HG03280 (cell line): ENCODE results near the gene KBTBD13.
"Not testable (repeated sequence)": the region's sequence is repeated elsewhere in the genome, so short reads cannot be mapped to it uniquely, and the experiment has no call there.

ENCODE experiments used
- ATAC-seq: cut with Tn5 transposase; IDR thresholded peaks from one replicate; pipeline ENCODE4 v1.9.1; 2021; ENCODE audit warnings: mild to moderate bottlenecking, moderate library complexity; ENCODE audit not compliant: unreplicated experiment

The KBTBD13 gene

DNA sequence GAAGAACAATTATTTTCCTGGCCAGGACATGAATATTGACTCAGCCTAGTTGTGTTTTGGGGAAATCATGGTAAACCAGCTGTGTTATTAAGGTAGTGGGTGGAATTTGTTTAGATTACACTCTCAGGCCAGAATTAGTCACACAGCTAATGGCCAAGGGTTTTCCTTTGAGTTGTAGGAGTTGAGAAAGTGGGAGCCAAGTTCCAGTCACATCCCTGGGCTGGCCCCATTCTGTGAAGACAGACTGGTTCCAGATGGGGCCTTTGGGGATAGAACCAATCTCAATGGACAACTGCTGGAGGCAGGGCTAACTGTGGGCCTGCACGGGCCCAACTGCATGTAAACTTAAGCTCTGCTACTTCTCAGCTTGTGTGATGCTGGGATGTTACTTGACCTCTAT, 7.4 kb upstream of the KBTBD13 start:
- ATAC-seq, result no peak

DNA sequence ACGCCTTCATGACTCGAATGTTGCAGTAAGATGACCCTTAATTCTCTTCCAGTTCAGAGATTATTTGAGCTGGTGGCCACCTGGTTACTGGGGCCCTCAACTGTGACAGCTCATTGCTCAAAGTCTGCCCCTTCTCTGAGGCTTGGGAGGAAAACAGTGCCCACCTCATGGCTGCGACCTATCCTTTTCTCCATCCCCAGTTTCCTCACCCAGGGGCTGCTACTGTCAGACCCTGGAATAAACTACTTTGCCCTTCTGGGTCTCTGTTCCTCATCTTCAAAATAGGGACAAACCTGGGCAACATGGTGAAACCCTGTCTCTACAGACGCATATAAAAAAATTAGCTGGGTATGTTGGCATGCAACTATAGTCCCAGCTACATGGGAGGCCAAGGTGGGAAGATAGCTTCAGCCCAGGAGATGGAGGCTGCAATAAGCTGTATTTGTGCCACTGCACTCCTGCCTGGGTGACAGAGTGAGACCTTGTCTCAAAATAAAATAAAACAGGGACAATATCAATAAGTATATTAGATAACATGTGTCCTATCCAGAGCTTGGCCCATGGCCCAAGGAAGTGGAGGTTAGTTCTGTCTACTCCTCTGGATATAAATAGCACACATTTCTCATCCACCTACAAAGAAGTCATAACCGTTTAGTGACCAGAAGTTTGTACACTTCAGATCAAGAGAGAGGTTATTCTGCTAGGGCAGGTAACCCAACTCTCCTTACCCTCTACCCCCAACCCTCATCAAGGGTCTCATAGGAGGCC, 6.6 kb upstream of the KBTBD13 start:
- ATAC-seq, result no peak

DNA sequence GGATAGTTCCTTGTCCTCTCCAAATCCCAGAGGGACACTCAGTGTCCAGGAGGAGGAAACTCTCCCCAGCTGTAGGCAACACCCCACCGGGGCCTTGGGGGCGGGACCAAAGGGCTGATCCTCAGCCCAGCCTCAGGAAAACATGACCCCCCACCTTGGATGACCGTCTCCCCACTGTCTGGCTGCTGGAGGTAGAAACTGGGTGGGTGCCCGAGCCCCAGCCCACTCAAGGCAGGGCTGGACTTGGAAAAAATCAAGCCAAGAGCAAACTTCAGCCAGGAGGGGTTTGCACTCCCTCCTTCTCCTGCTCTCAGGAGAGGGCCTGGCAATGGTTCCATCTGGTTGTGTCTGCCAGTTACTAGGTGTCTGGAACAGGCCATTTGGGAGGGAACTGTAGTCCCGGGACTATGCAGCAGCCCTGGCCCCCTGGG, 5.2 kb upstream of the KBTBD13 start:
- ATAC-seq, result no peak

DNA sequence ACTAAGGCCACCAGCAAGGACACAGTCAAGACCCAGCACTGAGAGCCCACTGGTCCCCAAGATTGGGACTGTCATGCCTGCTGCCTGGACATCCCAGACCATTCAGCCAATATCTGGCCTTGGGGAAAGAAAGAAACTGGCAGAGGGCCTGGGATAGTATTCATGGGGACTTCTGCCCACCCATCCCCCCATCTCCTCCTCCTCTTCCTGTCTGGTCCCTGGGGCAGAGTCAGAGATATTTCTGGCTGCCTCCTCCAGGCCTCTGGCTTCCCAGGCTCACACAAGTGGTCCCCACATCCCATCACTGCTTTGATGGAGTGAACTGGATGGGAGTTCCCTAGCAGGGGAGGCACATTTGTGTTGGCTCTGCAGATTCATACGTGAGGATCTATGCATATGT, 4.5 kb upstream of the KBTBD13 start:
- no peak for ATAC-seq

DNA sequence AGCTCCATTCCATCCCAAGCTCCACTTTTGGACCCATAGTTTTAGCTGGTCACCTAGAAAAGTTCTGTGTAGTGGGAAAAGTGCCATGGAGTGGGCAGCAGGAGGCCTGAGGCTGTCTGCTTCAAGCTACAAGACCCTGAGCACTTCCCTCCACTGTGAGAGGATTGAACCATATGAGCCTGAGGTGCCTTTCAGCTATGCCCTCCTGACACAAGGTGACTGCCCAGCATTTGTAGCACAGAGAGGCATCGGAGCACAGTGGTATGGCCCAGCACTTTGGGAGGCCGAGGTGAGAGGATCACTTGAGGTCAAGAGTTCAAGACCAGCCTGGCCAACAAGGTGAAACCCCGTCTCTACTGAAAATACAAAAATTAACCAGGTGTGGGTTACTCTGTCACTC, 3.9 kb upstream of the KBTBD13 start:
- ATAC-seq, result no peak

DNA sequence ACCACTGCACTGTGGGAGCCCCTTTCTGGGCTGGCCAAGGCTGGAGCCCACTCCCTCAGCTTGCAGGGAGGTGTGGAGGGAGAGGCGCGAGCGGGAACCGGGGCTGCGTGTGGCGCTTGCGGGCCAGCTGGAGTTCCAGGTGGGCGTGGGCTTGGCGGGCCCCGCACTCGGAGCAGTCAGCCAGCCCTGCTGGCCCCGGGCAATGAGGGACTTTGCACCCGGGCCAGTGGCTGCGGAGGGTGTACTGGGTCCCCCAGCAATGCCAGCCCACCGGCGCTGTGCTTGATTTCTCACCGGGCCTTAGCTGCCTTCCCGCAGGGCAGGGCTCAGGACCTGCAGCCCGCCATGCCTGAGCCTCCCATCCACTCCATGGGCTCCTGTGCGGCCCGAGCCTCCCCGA, 1.6 kb upstream of the KBTBD13 start:
- not testable (repeated sequence) for ATAC-seq

DNA sequence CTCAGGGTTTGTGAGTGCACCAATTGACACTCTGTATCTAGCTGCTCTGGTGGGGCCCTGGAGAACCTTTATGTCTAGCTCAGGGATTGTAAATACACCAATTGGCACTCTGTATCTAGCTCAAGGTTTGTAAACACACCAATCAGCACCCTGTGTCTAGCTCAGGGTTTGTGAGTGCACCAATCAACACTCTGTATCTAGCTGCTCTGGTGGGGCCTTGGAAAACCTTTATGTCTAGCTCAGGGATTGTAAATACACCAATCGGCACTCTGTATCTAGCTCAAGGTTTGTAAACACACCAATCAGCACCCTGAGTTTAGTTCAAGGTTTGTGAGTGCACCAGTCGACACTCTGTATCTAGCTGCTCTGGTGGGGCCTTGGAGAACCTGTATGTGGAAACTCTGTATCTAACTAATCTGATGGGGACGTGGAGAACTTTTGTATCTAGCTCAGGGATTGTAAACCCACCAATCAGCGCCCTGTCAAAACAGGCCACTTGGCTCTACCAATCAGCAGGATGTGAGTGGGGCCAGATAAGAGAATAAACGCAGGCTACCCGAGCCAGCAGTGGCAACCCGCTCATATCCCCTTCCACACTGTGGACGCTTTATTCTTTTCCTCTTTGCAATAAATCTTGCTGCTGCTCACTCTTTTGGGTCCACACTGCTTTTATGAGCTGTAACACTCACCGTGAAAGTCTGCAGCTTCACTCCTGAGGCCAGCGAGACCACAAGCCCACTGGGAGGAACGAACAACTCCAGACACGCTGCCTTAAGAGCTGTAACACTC, 745 bp upstream of the KBTBD13 start:
- ATAC-seq, result not testable (repeated sequence)

DNA sequence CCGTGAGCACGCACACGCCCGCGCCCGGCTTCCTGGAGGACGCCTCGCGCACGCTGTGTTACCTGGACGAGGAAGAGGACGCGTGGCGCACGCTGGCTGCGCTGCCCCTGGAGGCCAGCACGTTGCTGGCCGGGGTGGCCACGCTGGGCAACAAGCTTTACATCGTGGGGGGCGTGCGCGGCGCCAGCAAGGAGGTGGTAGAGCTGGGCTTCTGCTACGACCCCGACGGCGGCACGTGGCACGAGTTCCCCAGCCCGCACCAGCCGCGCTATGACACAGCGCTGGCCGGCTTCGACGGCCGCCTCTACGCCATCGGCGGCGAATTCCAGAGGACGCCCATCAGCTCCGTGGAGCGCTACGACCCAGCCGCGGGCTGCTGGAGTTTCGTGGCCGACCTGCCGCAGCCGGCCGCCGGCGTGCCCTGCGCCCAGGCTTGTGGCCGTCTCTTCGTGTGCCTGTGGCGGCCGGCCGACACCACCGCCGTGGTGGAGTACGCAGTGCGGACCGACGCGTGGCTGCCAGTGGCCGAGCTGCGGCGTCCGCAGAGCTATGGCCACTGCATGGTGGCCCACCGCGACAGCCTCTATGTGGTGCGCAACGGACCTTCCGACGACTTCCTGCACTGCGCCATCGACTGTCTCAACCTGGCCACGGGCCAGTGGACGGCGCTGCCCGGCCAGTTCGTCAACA, 890 bp downstream of the KBTBD13 start:
- no peak for ATAC-seq

DNA sequence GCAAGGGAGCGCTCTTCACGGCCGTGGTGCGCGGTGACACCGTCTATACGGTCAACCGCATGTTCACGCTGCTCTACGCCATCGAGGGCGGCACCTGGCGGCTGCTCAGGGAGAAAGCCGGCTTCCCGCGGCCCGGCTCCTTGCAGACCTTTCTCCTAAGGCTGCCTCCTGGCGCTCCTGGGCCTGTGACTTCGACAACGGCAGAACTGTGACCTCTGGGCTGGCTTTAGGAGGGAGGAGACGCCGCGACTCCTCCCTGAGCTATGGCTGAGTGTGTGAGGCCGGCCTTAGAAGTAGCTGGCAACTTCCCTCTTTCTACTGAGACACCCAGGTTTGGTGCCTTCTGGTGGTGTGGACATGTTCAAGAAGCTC, 1.4 kb downstream of the KBTBD13 start:
- ATAC-seq, result no peak

DNA sequence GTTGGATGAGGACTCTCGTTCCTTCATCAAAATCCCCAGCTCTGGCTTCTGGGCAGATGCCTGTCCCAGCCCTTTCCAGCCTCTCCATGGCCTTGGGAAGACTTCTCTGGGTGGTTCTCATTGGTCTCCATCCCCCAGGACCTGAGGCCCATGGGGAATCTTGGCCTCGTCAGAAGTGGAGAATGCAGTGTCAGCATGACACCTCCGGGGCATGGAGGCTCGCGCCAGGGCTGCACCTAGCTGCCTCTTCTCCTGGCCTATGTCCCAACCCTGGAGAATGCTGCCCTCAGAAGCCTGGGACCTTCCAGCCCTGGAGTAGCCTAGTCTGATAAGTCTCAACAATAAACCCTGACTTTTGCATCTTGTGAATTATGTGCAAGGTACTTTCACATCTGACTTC, 3.0 kb downstream of the KBTBD13 start:
- ATAC-seq, result no peak

DNA sequence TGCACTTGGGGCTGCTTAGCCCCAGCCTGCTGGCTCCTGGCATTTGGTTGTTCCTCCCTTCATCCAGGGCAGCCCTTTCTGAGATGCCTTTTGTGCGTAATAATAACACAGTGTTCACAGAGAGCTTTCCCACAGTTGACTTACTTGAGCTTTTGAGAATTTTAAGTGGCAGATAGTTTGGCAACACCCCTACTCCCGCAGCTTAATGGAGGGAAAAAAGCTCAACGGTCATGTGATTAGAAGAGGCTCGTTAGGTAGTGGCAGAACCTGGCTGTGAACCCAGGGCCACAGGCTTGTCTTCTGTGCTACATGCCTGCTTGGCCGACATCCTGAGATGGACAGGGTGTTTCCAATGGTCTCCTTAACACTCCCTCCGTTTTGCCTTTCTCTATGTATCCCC, 4.7 kb downstream of the KBTBD13 start:
- ATAC-seq, result no peak

DNA sequence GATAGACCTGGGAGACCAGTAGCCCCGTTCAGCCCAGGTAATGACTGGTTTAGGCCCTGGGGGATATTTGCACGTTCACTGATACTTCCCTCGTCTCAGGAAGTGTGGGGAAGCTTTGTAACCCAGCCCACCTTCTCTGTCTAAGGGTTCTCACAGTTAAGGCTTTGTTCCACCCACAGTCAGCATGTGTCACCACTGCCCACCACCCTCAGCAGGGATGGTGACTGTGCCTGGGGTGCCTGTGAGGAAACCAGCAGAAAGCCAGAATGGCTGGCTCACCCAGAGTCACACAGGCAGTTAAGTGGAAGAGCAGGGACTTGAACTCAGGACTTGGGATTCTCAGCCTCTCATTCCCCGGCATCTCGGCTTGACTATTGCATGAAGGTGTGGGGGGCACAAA, 5.2 kb downstream of the KBTBD13 start:
- ATAC-seq, result no peak

DNA sequence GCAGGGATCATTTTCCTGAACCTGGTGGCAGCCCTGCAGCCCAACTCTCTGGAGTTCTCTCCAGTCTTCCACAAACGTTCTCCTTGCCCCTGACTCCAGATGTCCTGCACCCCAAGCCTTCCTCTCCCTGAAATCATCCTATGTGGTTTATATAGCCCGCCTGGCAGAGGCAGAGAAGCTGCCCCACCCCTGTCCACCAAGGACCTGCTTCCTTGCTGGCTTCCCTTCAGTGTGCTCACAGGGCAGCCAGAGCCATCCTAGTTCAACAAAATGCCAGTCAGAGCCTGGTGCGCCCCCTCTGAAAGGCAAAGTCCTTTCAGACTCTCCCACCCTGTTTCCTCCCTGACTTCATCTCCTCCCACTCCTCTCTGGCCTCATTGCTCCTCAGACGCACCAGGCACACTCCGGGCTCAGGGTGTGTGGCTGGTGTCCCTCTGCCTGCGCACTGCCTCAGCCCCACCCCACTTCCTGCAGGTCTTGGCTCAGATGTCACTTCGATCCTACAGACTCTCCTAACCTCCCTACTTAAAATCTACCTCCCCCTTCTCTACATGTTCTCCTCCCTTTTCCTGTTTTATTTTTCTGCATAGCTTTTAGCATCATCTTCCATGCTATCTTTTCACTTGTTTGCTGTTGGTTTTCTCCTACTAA, 5.9 kb downstream of the KBTBD13 start:
- no peak for ATAC-seq

DNA sequence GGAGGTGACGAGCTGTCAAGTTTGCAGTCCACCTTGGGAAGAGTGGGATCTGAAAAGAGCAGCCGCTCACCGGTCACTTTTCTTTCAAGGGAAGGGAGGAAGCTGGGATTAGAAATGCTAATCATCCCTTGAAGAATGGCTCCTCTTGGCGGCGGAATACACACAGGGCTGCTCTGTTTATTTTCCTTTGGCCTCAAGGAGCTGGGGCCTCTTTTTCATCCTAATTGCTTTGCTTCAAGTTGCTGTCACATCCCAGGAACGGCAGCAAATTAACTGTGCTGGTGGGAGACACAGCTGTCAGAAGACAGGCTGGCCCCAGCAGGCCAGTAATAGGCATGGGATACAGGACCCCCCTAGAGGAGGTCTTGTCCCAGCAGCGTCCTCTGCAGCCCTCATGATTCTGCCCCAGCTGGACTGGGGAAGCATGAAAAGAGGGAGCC, 6.7 kb downstream of the KBTBD13 start:
- no peak for ATAC-seq

DNA sequence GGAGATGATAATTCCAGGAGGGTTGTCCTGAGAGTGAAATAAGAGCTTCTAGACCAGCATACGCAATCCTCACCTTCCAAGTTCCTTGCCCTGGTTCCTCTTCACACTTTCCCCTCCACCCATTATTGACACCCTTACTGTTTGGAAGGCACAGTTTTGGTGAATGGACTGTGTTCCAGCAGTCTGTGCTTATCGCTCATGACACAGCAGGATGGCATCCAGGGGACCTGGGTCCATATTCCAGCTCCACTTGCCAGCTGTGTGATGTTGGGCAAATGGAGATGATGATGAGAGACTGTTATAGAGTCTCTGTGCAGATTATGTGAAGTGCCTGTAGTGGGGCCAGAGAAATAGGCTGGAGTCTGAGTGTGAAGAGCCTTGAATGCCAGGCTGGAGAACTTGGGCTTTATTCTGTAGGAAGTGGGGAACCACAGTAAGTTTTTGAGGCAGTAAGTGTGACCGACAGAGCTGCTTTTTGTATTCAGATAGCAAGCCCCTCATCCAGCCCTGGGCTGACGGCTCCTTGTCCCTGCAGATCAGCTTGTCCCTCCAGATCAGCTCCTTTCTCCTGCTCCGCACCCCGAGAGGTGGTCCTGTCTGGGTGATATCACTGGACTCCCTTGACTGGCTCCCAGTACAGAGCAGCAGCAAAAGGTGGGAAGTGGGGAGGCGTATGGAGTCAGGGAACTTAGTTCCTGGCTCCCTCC, 8.1 kb downstream of the KBTBD13 start:
- no peak for ATAC-seq

DNA sequence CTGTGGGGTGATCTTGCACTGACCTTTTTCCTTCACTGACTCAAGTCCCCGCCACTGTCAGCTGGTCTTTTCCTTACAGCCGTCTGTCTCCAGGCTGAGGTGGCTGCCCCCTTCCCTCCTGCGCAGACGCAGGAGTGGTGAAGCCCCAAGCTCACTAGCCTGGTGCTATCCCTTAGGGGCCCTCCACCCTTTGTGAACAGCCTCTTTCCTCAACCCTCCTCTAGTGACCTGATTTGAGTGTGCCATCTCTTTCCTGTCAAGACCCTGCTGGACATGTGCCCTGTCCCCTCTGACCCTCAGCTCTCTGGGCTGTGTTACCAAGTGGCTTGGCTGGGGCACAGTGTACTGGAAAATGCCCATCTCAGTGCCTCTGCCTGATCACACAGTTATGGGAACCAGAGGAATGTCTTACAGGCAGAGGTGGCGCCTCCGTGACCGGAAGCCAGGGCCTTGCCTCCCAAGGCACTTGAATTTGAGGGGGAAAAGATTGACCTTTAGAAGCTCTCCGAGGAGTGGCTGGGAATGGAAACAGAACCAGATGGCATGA, 8.7 kb downstream of the KBTBD13 start:
- no peak for ATAC-seq

DNA sequence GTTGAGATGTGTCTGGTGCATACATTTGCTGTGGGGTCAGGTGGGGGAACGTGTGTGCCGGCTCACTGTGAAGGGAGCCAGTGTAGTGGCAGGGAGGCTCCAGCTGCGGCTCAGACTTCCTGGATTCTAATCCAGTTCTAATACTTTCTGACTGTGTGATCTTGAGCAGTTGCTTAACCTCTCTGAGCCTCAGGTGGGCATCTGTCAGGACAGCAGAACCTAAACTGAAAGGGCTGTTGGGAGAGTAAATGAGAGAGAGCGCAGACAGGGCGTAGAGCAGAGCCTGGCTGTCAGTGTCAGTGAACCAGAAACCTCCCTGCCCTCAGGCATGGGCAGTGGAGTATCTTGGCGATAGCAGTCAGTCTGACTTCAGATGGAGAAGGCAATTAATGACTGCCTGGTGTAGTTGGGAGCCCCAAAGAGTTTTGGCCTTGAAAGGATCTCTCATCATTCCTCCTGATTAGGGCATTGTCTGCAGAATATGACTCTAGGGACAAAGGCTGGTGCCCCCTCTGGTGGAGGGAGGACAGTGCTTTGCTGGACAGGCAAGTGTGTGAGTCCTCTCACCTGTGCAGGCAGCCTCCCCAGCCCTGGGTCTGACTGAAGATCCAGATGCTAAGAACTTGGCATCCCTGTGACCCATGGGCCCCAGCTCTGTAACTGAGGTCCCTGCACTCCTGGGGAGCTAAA, 9.6 kb downstream of the KBTBD13 start:
- ATAC-seq, result no peak

DNA sequence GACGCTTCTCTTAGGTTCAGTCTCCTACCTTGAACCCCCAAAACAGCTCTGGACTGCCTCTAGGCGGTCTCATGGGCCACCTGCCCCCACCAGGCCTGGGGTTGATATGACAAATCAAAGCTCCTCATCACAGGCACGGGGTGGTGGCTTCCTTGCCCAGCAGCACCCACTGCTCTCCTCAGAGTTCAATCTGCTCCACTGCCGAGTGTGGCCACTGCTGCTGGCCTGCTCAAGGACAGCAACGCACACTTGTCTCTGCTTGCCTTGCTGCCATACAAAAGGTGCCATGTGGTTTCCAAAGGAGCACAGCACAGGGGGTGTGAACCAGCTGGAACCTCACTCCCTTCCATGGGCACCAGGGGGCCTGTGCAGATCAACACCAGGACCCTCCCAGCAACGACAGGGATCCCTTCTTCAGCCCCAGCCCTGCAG, 10.2 kb downstream of the KBTBD13 start:
- ATAC-seq, result no peak

DNA sequence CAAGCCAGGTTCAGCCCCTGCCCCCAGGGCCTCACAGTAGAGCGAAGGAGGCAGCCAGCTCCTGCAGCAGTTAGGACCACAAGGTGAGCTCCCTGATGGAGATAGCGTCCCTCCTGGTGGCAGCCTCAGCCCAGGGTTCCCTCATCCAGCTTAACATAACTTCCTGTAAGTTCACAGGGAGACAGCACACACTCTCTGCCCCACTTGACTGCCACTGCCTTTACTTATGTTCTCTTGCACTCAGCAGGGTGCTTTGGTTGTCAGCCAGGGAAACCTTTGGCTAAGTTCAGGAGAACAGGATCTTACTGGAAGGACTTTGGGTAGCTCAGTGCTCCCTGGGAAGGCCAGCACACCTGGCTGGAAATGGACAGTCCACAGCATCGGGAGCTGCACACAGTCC, 10.9 kb downstream of the KBTBD13 start:
- ATAC-seq, result no peak
